ENCODE measurements around the gene TUBA4B. TPM values are rescaled to one million over a fixed set of nuclear protein-coding genes. Genes with fewer than 3 reads are reported as not detected.
A peak's percentile ranks its signal among the peaks of the same experiment; 100 is the strongest.

The TUBA4B gene
- total RNA-seq, 1 experiment from 2014 or later: not detected

- no peaks in the 10 kb centered on the region for H3K79me2 ChIP-seq (ENCODE audit: insufficient read depth, low read length)
- no CpG with 5 or more reads among the region's 67 CpGs for WGBS (ENCODE audit: extremely low coverage, insufficient read length, low lambda C conversion rate)
- no peak overlapping the region for H2BK12ac ChIP-seq (ENCODE audit: insufficient read length, low read depth, low read length)
- no peak overlapping the region for H4K91ac ChIP-seq (ENCODE audit: insufficient read length, low read depth, low read length)
- H3K4me2 ChIP-seq (ENCODE audit: insufficient read depth, insufficient read length, low read length): peak overlapping the region; percentile 88
- H3K9me3 Mint-ChIP-seq: peaks cover 2 to 7% of the 10 kb centered on the region in 2 experiments; a peak in 3 of 5 replicates
- peak overlapping the region; percentile 83; the same call in 1 of the 2 replicates for H3K14ac ChIP-seq (ENCODE audit: insufficient read depth, low read length)
- H3K4ac ChIP-seq (ENCODE audit: low read depth, low read length): no peak overlapping the region
- H3K4me1 Mint-ChIP-seq: peaks cover 15 to 21% of the 10 kb centered on the region in 2 experiments
- H2BK120ac ChIP-seq (ENCODE audit: low read depth, low read length, poor library complexity, severe bottlenecking): no peak overlapping the region
- no peak overlapping the region for H3K27ac ChIP-seq (ENCODE audit: insufficient read length, low read depth, low read length)
- no peaks in the 10 kb centered on the region; the same call in 1 of the 2 replicates for H3K27me3 ChIP-seq (ENCODE audit: insufficient read depth, low read length)
- H4K5ac ChIP-seq (ENCODE audit: insufficient read length, low read depth, low read length): no peak overlapping the region
- H4K8ac ChIP-seq (replicated peaks; ENCODE audit: insufficient read length, low read depth, low read length): no peak overlapping the region
- H3K56ac ChIP-seq (ENCODE audit: insufficient read length, low read depth, low read length): no peak overlapping the region
- H3K9ac ChIP-seq (ENCODE audit: extremely low read depth, insufficient read length, low read length): peak overlapping the region; percentile 46
- H3K9me3 ChIP-seq (ENCODE audit: control insufficient read depth, low read depth, low read length): no peaks in the 10 kb centered on the region
- H3T11ph ChIP-seq (ENCODE audit: low read length): no peak overlapping the region
- peak overlapping the region; percentile 81 to 84 for H3K4me3 Mint-ChIP-seq
- H3K27ac Mint-ChIP-seq: peak overlapping the region in 1 of 3 experiments; percentile 86; a peak in 2 of 7 replicates
- H3K79me1 ChIP-seq (ENCODE audit: insufficient read depth, low read depth, low read length, poor library complexity, severe bottlenecking): no peaks in the 10 kb centered on the region
- no peak overlapping the region for H2BK20ac ChIP-seq (ENCODE audit: low read depth, low read length, poor library complexity, severe bottlenecking)
- H3K23me2 ChIP-seq (ENCODE audit: insufficient read length, low read depth, low read length, poor library complexity, severe bottlenecking): peaks cover 6% of the 10 kb centered on the region
- H2BK15ac ChIP-seq (ENCODE audit: low read depth, low read length): no peak overlapping the region
- peaks cover 0 to 4% (median 2%) of the 10 kb centered on the region in 3 experiments; a peak in 2 of 7 replicates for H3K36me3 Mint-ChIP-seq (ENCODE audit: insufficient read depth in 1 of 3, low read depth in 3 of 3)
- no peak overlapping the region for H2BK5ac ChIP-seq (ENCODE audit: insufficient read length, low read length)
- DNase-seq: peak; percentile 95
- H3K23ac ChIP-seq (ENCODE audit: insufficient read length, low read depth, low read length): no peak overlapping the region
- H2AFZ ChIP-seq (ENCODE audit: low read length): no peak overlapping the region
- H3K27me3 Mint-ChIP-seq (ENCODE audit: low read depth): peaks cover 61% of the 10 kb centered on the region
- H3K18ac ChIP-seq (ENCODE audit: insufficient read length, low read depth, low read length): peak overlapping the region; percentile 83
- H3K4me1 ChIP-seq (ENCODE audit: insufficient read depth, low read length): no peaks in the 10 kb centered on the region
- H4K20me1 ChIP-seq (ENCODE audit: control insufficient read depth, insufficient read depth, insufficient read length): no peaks in the 10 kb centered on the region
- TF ChIP-seq CTCF (conservative IDR thresholded peaks at IDR 0.05): peak; percentile 100
- H2AK5ac ChIP-seq (ENCODE audit: insufficient read length, low read length): no peak overlapping the region
Measured at GRCh38 chr2:219294356-219295351, 41.6 kb downstream of the TUBA4B start.
